Stimulated activated CD8-positive, alpha-beta memory T cell treated with anti-CD3 and anti-CD28 coated beads, Interleukin-12 subunit alpha, Interleukin-12 subunit beta, amount 100 ng/mL, for 24 hours (primary cell): ENCODE data around the gene MGRN1.

Experiments used
- DNase-seq: peaks from one replicate; pipeline ENCODE4 v3.0.0-alpha.2; 2020; ENCODE audit errors: extremely low read depth

The MGRN1 gene

DNA sequence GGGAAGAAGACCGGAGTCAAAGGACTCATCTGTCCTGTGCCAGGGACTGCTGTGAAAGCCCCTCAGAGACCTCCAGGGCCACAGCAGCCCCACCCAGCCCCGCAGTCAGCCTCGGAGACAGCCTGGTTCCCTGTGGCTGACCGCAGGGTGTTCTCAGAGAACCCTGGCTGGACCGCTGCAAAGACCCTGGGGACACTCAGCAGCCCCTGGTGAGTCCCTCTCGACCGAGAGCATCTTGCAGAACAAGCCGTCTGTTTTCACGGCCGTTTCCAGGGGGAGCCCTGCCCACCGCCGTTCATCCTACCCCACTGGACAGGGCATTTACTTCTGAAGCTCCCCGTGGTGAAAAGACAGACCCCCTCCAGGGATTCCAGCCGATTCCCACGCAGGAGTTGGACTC, 20.2 kb upstream of the MGRN1 start:
- no peak for DNase-seq

- DNase-seq = no peak
These were observed 18.3 kb upstream of the MGRN1 start for GRCh38 chr16:4606354-4606753.

GRCh38 chr16:4607841-4608703, 16.6 kb upstream of the MGRN1 start:
- no peak for DNase-seq

DNA sequence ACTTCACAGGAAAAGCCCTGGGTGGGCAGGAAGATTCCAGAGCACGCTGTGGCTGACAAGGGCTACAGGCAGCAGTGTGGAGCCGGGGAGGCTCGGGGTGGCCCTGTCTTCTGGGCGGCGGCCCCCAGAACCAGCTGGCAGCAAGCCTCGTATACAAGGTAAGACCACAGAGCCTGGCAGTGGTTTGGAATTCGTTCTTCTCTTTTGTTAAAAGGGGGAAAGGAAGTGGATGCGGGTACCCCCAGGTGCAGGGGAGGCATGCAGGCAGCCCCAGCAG, 16.0 kb upstream of the MGRN1 start:
- DNase-seq = no peak

GRCh38 chr16:4609200-4610010, 15.2 kb upstream of the MGRN1 start:
- DNase-seq = no peak

DNA sequence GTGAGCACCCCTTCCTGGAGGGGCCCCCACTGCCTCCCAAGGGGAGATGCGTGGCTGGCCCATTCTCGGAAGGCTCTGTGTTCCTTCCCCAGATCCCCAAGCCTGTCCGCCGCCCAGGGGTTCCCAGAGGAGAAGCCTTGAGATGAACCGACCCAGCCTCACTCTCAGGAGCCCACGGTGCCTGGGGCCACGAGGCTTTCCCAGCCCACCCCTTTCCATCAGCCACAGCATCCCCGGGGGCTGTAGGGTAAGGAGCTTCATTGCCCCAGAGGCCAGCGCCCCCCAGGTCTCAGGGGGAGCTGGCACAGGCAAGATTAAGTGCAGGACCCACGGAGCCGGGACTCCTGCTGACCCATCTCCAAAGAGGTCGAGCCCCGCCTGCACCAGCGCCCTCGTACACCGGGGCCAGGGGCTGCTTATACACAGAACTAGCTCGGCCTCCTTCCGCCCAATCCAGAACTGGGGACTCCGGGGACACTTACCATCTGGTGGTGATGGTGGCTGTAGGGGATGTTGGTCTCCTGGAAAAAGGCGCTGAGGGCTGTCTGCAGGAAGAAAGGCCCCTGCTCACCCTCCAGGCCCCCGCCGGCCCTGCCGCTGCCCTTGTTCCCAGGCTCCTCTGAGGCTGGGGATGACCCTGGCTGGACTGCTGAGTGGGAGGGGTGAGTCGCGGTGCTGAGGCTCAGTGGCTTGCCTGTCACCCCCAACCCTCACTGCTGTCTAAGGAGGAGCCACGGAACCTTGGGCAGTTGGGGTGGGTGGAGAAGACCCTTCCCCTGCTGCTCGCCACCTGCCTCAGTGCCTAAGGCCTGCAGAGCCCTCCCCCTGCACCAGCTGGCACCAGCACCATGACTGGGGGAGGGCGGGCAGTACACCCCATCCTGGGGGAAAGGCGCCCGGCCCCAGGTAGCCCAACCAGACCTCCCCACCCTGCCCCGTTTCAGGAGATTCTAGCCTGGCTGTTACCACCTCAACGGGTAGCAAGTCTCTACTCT, 14.3 kb upstream of the MGRN1 start:
- no peak for DNase-seq

DNA sequence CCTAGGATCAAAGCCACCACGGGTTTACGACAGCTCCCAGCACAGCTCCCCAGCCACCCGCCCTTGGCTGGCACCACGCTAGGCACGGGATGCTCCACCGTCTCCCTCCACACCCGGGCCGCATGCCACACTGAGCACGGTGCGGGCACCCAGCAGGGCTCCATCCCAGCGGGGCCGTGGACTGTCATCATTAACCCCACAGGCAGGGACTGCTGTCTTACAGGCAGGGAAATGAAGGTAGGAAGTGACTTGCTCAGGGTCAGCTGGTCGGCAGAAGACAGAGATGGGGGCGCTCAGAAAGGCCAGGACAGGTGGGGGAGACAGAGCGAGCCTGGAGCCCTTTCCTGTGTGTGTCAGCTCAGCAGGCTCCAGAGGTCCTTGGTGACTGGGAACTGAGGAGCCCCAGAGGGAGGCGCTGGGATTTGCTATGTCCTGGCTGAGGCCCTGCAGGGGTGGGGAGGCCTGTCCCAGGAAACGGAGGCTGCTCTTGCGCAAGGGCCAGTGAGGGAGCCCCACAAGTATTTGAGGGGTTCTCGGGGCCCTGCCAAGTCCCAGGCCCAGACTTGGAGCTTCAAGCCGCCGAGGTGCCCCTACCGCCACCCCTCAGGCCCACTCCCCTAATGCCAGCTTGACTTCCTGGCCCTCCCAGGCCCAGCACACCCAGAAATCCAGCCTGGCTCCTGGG, 13.1 kb upstream of the MGRN1 start:
- DNase-seq = no peak

DNA sequence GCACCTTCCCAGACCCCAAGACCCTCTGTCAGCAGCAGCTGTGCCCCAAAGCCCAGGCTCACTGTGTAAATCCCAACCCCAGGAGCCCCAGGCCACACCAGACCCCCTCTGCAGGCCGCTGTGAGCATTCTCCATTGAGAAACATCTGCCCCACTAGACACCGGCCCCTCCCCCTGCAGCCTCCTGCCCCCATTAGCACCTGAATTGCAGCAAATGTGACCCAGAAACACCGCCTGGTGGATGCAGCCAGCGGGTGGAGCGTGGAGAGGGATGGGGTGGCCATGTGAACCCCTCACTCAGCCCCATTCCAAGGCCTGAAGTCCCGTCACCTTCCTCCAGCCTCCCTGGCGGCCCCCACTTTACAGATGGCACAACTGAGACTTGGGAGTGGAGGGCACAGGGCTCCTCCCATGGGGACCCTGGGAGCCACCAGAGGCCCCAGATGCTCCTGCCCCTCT, 12.1 kb upstream of the MGRN1 start:
- DNase-seq = no peak

DNA sequence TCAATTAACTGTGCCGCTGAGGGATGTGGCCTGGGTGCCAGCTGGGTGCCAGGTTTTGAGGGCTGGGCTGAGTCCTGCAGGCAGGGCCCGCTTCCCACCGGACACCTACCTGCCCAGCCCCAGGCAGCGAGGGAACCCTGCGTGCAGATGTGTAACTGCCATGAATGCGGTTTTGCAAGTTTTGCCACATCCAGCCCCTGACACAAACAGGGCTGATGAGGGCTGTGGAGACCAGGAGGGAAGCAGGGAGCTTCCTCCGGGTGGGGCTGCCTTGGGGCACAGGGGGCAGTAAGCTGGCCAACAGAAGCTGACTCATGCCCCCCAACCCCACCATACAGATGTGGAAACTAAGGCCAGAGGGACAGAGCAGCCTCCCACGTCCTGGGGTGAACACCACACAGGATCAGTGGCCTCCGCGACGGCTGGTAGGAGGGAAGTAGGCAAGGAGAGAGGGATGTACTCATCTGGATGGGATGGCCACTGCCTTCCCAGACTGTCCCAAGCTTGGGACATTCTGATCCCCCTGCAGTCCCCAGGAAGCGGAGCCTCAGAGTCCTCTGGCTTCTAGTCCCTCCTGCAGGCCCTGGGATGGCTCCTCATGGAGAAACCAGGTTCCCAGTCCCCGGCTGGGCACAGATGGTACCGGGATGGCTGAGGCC, 11.5 kb upstream of the MGRN1 start:
- DNase-seq = no peak

- DNase-seq = no peak
These were observed 10.7 kb upstream of the MGRN1 start for GRCh38 chr16:4613636-4614570.

GRCh38 chr16:4614571-4615383, 9.8 kb upstream of the MGRN1 start, which contains the start of gene UBALD1:
Gene UBALD1 (minus strand): TSS chr16:4614888. CDS start chr16:4614797, 91 bp downstream.
- peak; percentile 58 for DNase-seq

DNA sequence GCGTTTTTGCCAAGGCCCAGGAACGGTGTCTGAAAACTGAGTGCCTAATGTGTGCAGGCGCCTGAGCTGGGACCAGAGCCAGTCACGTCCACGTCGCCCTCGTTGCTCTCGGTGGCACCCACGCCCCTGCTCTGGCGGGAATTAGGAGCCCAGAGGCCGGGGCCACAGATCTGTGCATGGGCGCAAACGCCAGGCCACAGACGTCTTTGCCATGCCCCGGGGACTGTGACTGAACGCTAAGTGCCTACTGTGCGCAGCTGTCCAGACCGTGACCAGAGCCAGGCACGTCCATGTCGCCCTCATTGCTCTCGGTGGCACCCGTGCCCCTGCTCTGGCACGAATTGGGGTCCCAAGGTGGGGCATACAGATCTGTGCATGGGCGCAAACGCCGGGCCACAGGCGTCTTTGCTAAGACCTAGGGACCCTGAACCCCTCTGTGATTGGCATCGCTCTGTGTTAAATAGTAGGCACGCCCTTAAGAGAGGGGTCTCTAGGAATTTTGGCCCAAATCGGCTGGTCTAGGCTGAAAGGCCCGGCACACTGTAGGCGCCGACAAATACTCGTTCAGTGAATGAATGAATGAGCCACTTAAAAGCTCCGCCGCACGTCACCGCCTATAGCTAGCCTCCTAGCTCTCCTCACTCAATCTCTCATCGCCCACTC, 9.1 kb upstream of the MGRN1 start:
- no peak for DNase-seq

DNA sequence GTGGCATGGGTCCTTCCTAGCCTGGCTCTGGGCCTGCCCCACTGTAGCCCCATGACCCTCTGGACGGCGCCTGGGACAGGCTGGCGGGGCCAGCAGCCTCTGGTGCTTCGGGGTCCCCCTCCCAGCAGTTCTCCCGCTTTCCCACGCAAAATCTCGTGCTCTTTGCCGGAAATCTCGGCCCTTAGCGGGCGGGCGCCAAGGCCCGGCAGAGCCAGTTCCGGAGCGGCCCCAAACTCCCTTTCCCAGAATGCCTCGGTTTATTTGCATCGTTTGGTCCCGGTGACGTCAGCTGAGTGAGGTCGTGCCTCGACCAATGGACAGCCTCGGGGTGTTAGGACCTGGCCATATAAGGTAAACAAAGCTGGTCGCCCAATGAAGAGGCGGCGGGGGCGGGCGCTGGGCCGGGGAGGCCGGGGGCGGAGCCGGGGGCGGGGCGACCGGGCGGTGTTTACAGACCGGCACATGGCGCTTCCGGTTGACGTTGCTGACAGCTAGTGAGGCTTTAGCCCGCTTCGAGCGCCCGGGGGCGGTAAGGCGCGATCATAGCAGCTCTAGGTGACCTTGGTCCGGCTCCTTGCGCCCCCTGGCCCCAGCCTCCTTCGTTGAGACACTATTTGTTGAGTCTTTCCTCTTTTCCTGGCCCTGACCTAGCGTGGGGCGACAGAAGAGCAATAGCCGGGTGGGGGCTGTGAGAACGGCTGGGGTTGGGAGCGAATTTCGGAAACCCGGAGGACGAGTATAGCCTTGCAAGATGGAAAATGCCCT, 8.4 kb upstream of the MGRN1 start:
- peak; percentile 96 for DNase-seq

DNA sequence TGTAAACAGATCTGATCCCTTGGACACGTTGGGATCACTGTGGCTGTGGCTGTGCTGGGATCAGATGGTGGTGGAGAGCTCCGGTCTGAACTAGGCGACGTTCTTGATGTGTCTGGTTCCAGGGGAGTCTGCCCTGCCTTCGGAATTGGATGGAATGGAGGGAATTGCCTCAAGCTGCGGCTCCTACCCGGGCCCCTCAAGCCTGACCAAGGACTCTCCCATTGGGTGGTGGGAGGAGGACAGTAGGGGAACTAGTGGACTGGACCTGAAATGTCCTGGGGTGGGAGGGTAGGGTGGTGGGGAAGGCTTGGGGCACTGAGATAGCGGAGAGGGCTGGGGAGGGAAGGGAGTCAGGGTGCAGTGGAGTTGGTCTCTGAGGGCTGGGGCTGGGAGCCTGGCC, 6.7 kb upstream of the MGRN1 start:
- no peak for DNase-seq

DNA sequence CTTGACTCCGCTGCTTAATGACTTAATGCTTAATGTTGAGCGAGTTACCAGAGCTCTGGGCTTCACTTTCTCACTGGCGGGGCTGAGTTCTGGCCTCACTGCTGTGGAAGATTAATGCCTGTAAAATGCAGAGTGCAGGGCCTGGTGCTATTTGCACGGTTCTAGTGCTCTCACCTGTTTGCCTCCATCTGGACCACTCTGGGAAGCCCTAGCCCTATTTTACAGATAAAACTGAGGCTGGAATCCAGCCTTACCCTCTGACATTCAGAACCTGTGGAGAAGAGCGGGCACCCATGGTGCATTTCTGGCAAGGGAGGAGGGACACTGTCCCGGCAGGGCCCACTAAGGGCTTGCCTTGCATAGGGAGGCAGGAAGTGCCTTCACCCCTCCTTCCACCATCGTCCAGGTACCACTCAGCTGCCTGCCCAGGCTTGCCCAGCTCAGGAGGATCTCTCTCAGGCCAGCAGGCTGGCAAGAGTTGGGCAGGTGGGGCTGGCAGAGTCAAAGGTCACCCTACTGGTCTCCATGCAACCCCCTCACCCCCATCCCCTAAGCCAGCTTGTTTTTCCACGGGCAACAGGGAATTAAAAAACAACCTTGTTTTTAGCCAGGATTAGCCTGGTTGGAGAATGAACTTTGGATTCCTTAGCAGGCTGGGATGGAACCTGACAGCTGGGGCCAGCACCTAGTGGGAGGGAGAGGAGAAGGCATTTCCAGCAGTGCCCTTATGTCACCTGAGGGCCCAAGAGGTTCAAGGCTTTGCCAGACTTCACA, 5.8 kb upstream of the MGRN1 start:
- DNase-seq = no peak

- DNase-seq = no peak
These were observed 1.0 kb upstream of the MGRN1 start for GRCh38 chr16:4623593-4623992.
